Inflammatory macrophage treated with lipopolysaccharide for 1 hour (primary cell): ENCODE measurements around the gene AADACL4.
"Not testable (repeated sequence)": the region's sequence is repeated elsewhere in the genome, so short reads cannot be mapped to it uniquely, and the experiment has no call there.

ENCODE experiments used
- DNase-seq, 2 donors: peaks; one replicate each; pipeline ENCODE4 v3.0.0-alpha.2; 2020 to 2022

AADACL4 gene

GRCh38 chr1:12712929-12713328, 69.0 kb downstream of the AADACL4 start:
- DNase-seq: no peak

DNA sequence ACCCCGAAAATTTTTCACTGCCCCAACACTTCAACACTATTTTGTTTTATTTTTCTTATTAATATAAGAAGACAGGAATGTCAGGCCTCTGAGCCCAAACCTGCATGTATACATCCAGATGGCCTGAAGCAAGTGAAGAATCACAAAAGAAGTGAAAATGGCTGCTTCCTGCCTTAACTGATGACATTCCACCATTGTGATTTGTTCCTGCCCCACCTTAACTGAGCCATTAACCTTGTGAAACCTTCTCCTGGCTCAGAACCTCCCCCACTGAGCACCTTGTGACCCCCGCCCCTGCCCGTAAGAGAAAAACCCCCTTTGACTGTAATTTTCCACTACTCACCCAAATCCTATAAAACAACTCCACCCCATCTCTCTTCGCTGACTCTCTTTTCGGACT, 69.8 kb downstream of the AADACL4 start:
- not testable (repeated sequence) for DNase-seq

DNA sequence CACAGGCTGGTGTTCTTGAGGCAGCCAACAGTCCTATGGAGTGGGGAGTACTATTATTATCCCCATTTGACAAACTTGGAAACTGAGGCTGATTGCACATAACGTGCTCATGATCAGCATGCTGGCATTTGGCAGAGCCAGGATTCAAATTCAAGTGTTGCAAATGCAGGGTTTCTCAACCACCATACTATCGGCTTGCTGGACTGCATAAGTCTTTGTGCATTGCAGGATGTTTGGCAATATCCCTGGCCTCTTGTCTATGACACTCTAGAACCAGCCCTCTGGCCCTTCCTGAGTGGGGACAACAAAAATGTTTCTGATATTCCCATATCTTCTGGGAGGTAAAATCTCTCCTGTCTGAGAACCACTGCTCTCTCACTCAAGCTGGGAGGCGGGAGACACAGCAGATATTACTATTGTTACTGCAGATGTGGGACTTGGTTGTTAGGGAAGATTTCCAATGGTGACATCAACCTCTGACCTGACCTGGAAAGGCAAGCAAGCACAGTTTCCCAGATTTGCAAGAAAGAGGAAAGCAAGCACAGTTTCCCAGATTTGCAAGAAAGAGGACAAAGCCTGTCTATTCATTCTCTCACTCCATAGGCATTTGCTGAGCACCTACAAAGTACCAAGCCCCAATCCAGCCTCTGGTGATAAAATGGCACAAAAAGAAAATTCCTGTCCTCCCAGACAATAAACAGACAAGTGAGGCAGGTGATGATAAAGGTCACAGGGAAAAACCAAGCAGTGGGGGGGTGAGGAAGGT, 71.0 kb downstream of the AADACL4 start:
- no peak for DNase-seq

GRCh38 chr1:12715896-12716437, 72.1 kb downstream of the AADACL4 start, which contains the start of gene AADACL3:
AADACL3 (plus strand) TSS chr1:12716110; CDS start chr1:12716177, 67 bp downstream.
- DNase-seq: no peak
